PFSK-1 (cell line): ENCODE measurements around the gene USP9X.

ENCODE experiments used
- POLR2AphosphoS5 ChIP-seq: IDR thresholded peaks from 2 replicates; pipeline ENCODE4 v1.6.1; 2012; ENCODE audit warnings: low read depth, mild to moderate bottlenecking, control low read depth, low read length, moderate library complexity
- SIN3A ChIP-seq: IDR thresholded peaks from 2 replicates; pipeline ENCODE4 v1.6.1; 2012; ENCODE audit warnings: mild to moderate bottlenecking, low read length, moderate library complexity, borderline replicate concordance; ENCODE audit not compliant: insufficient read depth
- TAF1 ChIP-seq: IDR thresholded peaks from 2 replicates; pipeline ENCODE4 v1.6.1; 2012; ENCODE audit warnings: low read length, control low read depth, borderline replicate concordance; ENCODE audit not compliant: insufficient read depth

- no peak for TF ChIP-seq SIN3A
- no peak for TF ChIP-seq TAF1
- TF ChIP-seq POLR2AphosphoS5, result no peak
Measured at GRCh38 chrX:41082783-41083182, 2.5 kb upstream of the USP9X start.
